ENCODE results near the gene LCN1. TPM values are rescaled to one million over a fixed set of nuclear protein-coding genes. Genes with fewer than 3 reads are reported as not detected.

The LCN1 gene
- total RNA-seq, 2 experiments from 2014 or later, result not detected

DNA sequence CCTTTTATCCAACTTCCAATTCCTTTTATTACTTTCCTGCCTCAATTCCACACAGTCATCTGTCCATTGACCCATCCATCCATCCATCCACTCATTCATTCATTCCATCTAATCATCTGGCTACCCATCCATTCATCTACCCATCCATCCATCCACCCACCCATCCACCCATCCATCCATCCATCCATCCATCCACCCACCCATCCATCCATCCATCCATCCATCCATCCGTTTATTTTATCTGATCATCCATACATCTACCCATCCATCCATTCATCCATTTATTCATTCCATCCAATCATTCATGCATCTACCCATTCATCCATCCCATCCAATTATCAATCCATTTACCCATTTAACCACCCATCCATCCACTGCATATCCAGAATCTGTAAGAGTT, 51.9 kb downstream of the LCN1 start:
- Mint-ChIP-seq H3K4me1 (no peaks in the 10 kb centered on the region), H3K36me3 (no peaks in the 10 kb centered on the region), H3K9me3 (peaks cover 7% of the 10 kb centered on the region), H3K27me3 (peaks cover 5% of the 10 kb centered on the region), H3K4me3 (no peak overlapping the region), H3K27ac (no peak overlapping the region)
- DNase-seq, result no peak

DNA sequence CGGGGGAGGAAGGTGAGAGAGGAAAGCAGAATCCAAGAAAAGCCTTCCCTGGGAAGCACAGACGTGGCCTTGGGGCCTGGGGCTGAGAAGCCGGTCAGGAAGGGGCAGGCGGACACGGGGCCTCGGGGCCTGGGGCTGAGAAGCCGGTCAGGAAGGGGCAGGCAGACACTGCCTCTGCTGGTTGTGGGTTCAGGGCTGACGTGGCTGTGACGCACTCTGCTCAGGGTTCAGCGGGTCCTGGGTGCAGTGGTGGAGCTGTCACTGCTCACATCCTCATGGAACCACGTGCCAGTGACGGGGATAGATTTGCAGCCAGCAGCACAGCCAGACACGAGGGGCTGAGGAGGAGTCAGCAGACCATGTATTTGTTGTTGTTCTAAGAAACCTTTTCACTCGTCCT, 53.1 kb downstream of the LCN1 start:
- no peaks in the 10 kb centered on the region for H3K36me3 Mint-ChIP-seq
- no peaks in the 10 kb centered on the region for H3K4me1 Mint-ChIP-seq
- H3K27ac Mint-ChIP-seq, result no peak overlapping the region
- H3K27me3 Mint-ChIP-seq, result no peaks in the 10 kb centered on the region
- H3K4me3 Mint-ChIP-seq, result no peak overlapping the region
- DNase-seq, result no peak
- H3K9me3 Mint-ChIP-seq, result peaks cover 2% of the 10 kb centered on the region

DNA sequence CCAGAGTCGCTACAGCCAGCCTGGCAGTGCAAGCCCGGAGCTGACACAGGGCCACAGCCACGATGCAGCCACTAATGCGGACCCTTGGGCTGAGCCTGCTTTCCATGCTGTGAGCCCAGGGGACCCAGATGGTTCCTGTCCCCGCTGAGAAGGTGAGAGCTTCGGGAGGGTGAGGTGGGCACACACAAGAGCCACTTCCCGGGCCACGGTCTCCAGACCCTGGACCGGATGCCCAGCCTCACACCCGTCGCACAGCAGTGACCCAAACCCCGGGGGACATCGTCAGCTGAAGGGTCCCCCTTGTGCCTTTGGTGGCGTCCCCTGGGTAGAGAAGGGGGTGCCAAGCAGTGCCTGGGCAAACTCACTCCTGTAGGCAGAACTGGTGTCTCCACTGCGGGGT, 53.7 kb downstream of the LCN1 start:
- H3K27me3 Mint-ChIP-seq, result no peaks in the 10 kb centered on the region
- H3K9me3 Mint-ChIP-seq, result no peaks in the 10 kb centered on the region
- no peak overlapping the region for H3K4me3 Mint-ChIP-seq
- no peaks in the 10 kb centered on the region for H3K36me3 Mint-ChIP-seq
- no peak for DNase-seq
- no peak overlapping the region for H3K27ac Mint-ChIP-seq
- no peaks in the 10 kb centered on the region for H3K4me1 Mint-ChIP-seq

Other genes starting within 250 kb of the LCN1 start
- under 1 TPM; 0.20 to 0.27 TPM for gene PPP1R26, start 41.7 kb upstream of the LCN1 start, total RNA-seq
- gene MRPS2, start 20.8 kb upstream of the LCN1 start, total RNA-seq, result 10 to 100 TPM; 74.0 to 78.8 TPM
- gene OBP2A, start 24.7 kb downstream of the LCN1 start, total RNA-seq, result not detected
- gene PAEP, start 40.3 kb downstream of the LCN1 start, total RNA-seq, result not detected
- gene GLT6D1, start 118.1 kb downstream of the LCN1 start, total RNA-seq, result not detected
- gene LCN9, start 141.9 kb downstream of the LCN1 start, total RNA-seq, result not detected
- gene SOHLH1, start 178.0 kb downstream of the LCN1 start, total RNA-seq, result not detected
- gene KCNT1, start 180.7 kb downstream of the LCN1 start, total RNA-seq, result not detected